Heart right ventricle (tissue), 16 donors: ENCODE data around the gene ANKRD62. TPM values are rescaled to one million over a fixed set of nuclear protein-coding genes. Genes with fewer than 3 reads are reported as not detected.

ENCODE experiments used
- ATAC-seq, 8 donors: fragments of 200-7000 bp; cut with Tn5 transposase; one replicate each; pipeline ENCODE4 v1.9.1; 2020; ENCODE audit warnings: mild to moderate bottlenecking in 8 of 8, moderate library complexity in 8 of 8, moderate number of reproducible peaks in 1 of 8
- DNase-seq, 2 donors: peaks; one replicate each; pipeline ENCODE4 v3.0.0-alpha.2; 2020
- H3K27ac ChIP-seq, 10 donors: fragments of 200-600 bp; sonication (generic) in 2 of 10; one replicate each; pipeline versions ENCODE4 v1.5.0 to v1.8.0; 2020 to 2022; ENCODE audit warnings: mild to moderate bottlenecking in 3 of 10
- H3K27me3 ChIP-seq, 7 donors: fragments of 200-600 bp; one replicate each; pipeline ENCODE4 v1.8.0; 2021 to 2022; ENCODE audit warnings: mild to moderate bottlenecking in 2 of 7
- H3K36me3 ChIP-seq, 9 donors: fragments of 200-600 bp; sonication (generic) in 1 of 9; one replicate each; pipeline versions ENCODE4 v1.5.0 to v1.8.0; 2020 to 2022; ENCODE audit warnings: mild to moderate bottlenecking in 2 of 9
- H3K4me1 ChIP-seq, 9 donors: fragments of 200-600 bp; sonication (generic) in 1 of 9; one replicate each; pipeline versions ENCODE4 v1.5.0 to v1.8.0; 2020 to 2022; ENCODE audit warnings: mild to moderate bottlenecking in 4 of 9
- H3K4me3 ChIP-seq, 10 donors: fragments of 200-600 bp; sonication (generic) in 2 of 10; one replicate each; pipeline versions ENCODE4 v1.5.0 to v1.8.0; 2020 to 2022; ENCODE audit warnings: mild to moderate bottlenecking in 7 of 10, moderate library complexity in 2 of 10
- H3K9me3 ChIP-seq, 11 donors: fragments of 200-600 bp in 10 of 11; sonication (generic) in 2 of 11; one replicate each; pipeline versions ENCODE4 v1.5.0 to v1.8.0; 2013 to 2022; ENCODE audit warnings: mild to moderate bottlenecking in 2 of 11, control low read depth in 1 of 11, moderate library complexity in 1 of 11
- CTCF ChIP-seq, 9 donors: fragments of 200-600 bp; sonication (generic) in 2 of 9; IDR thresholded peaks; one replicate each; pipeline versions ENCODE4 v1.5.0 to v1.8.0; 2021 to 2022; ENCODE audit warnings: antibody characterized with exemption in 9 of 9, mild to moderate bottlenecking in 5 of 9, moderate library complexity in 1 of 9
- WGBS, 2 donors: extraction: QIAGEN DNeasy Blood & Tissue Kit; methylation state at CpG; one replicate each; pipeline ENCODE4 v1.1.7; 2013; ENCODE audit warnings: inconsistent platforms in 1 of 2; 5-methylcytosine and 5-hydroxymethylcytosine counted together
- intact Hi-C, 10 donors: fragments of 100-400 bp; cut with DNase I; formaldehyde crosslinking; loops; one replicate each; pipeline versions ENCODE4 v1.11.1 to v1.14.2; 2022
- polyA plus RNA-seq, 2 donors: library from polyadenylated mRNA; stranded (reverse); fragments of 200-250 nt; gene quantifications; one replicate each; pipeline ENCODE4 v1.2.3, GENCODE V29; 2013
- total RNA-seq, 10 donors: library from RNA; stranded (reverse); fragmentation: NEBNext Ultra II Directional in 3 of 10; extraction: Animal tissue kit (Norgen Biotek cat#: 25700) in 3 of 10; gene quantifications; one replicate each; pipeline versions ENCODE4 v1.2.1 to v1.2.4, GENCODE V29; 2021 to 2023
- donor health status: Arrhythmogenic right ventricular cardiomyopathy.
- donor health status: ischemic (EF 13 %, LVEDD 7.1; RV severe dilation, severe dysfunction).
- donor health status: healthy with polysubstance abuse.
- donor health status: DM: no; HTN: yes; CAD: no.
- donor health status: DM: no; HTN: no; CAD: no.
- donor health status: ischemic (EF 25% LVEDD 6.9; RV normal size, moderate dysfunction).
- donor health status: ischemic (EF 25% LVEDD 5.7; RV mildly dilated, moderate dysfunction).
- donor health status: healthy.
- donor health status: DM: yes; HTN: yes; CAD: no.
- donor health status: Ischemic cardiomyopathy.
- donor health status: ischemic (EF 35%, LVEDD 5.7; RV mildly dilated, moderate dysfunction).
- donor health status: nonischemic (EF 11% LVEDD 7.7; RV severe dilation, severe dysfunction).
- donor health status: DM: yes; HTN: yes; CAD: no.
- donor health status: PGD.
- donor health status: ischemic (EF 29% LVEDD 5.4; RV normal size, mild dysfunction).
- donor health status: nonischemic (EF 23%, LVEDD 6.1; RV moderate dilation, normal function).

ANKRD62 gene
- total and polyA plus RNA-seq, 12 donors: not detected

GRCh38 chr18:12165038-12165768 is 71.6 kb downstream of the ANKRD62 start:
- DNase-seq (no peak), ATAC-seq (no peak)
- no peaks in the 10 kb centered on the region for H3K36me3 ChIP-seq
- intact Hi-C loops: no loop called here
- 84 to 93% methylated on average over 2 of the region's 2 CpGs for WGBS, 2 donors
- H3K27ac ChIP-seq: no peak overlapping the region
- peaks cover 0 to 34% (median 9%) of the 10 kb centered on the region in 11 donors for H3K9me3 ChIP-seq
- TF ChIP-seq CTCF (IDR thresholded peaks at IDR 0.05): no peak
- no peaks in the 10 kb centered on the region for H3K4me1 ChIP-seq
- H3K4me3 ChIP-seq: no peak overlapping the region
- no peaks in the 10 kb centered on the region for H3K27me3 ChIP-seq

Other genes starting within 250 kb of the ANKRD62 start
- 10 to 100 TPM; 30.2 to 53.7 (median 38.3) TPM for gene CHMP1B, start 242.4 kb upstream of the ANKRD62 start, total RNA-seq
- gene CHMP1B, start 242.4 kb upstream of the ANKRD62 start, polyA plus RNA-seq: 10 to 100 TPM; 16.3 to 25.5 TPM
- 10 to 100 TPM; 21.2 to 44.5 (median 34.1) TPM for gene MPPE1, start 185.5 kb upstream of the ANKRD62 start, total RNA-seq
- gene MPPE1, start 185.5 kb upstream of the ANKRD62 start, polyA plus RNA-seq: 10 to 100 TPM; 18.3 to 45.9 TPM
- 10 to 100 TPM; 19.8 to 79.6 (median 32.2) TPM for gene IMPA2, start 112.3 kb upstream of the ANKRD62 start, total RNA-seq
- 10 to 100 TPM; 17.6 to 41.9 TPM for gene IMPA2, start 112.3 kb upstream of the ANKRD62 start, polyA plus RNA-seq
- 1 to 10 TPM in 4 of 10 donors, under 1 TPM in 4, not detected in 2; 0.37 to 6.8 (median 1.4) TPM for gene CIDEA, start 160.5 kb downstream of the ANKRD62 start, total RNA-seq
- gene CIDEA, start 160.5 kb downstream of the ANKRD62 start, polyA plus RNA-seq: 1 to 10 TPM in 1 of 2 donors, under 1 TPM in 1; 0.59 to 2.0 TPM
- gene TUBB6, start 214.4 kb downstream of the ANKRD62 start, total RNA-seq: 100 to 1,000 TPM in 4 of 10 donors, 10 to 100 TPM in 6; 62.8 to 216 (median 92.1) TPM
- 100 to 1,000 TPM in 1 of 2 donors, 10 to 100 TPM in 1; 61.9 to 602 TPM for gene TUBB6, start 214.4 kb downstream of the ANKRD62 start, polyA plus RNA-seq